Chondrocyte (in vitro differentiated cells): ENCODE data around the gene MED13L. TPM values are rescaled to one million over a fixed set of nuclear protein-coding genes. Genes with fewer than 3 reads are reported as not detected.

Source experiments
- DNase-seq: peaks from one replicate; pipeline ENCODE4 v3.0.0; 2021; ENCODE audit warnings: mixed read lengths, low spot score
- H3K27ac Mint-ChIP-seq: one replicate; pipeline ENCODE4 v1.8.0; 2021; ENCODE audit warnings: mild to moderate bottlenecking, moderate library complexity, mixed read lengths; ENCODE audit not compliant: unreplicated experiment
- H3K27me3 Mint-ChIP-seq: 2 replicates; pipeline ENCODE4 v1.8.0; 2021; ENCODE audit warnings: low read depth, mixed read lengths
- H3K36me3 Mint-ChIP-seq: 2 replicates; pipeline ENCODE4 v1.8.0; 2021; ENCODE audit warnings: low read depth, mixed read lengths
- H3K4me1 Mint-ChIP-seq: 2 replicates; pipeline ENCODE4 v1.8.0; 2021; ENCODE audit warnings: low read depth, mild to moderate bottlenecking, mixed read lengths
- H3K4me3 Mint-ChIP-seq: one replicate; pipeline ENCODE4 v1.8.0; 2021; ENCODE audit warnings: mild to moderate bottlenecking, moderate library complexity, mixed read lengths; ENCODE audit not compliant: unreplicated experiment
- H3K9me3 Mint-ChIP-seq: 2 replicates; pipeline ENCODE4 v1.8.0; 2021; ENCODE audit warnings: low read depth, mixed read lengths
- total RNA-seq: library from RNA; stranded (reverse); gene quantifications from 3 replicates; pipeline ENCODE4 v1.2.1, GENCODE V29; 2021
- TF ChIP-seq, protein P1 (sequence below): fragments of 200-600 bp; sonication (generic); IDR thresholded peaks from 2 replicates; pipeline ENCODE4 v1.5.0; 2021; ENCODE audit warnings: antibody characterized with exemption, mild to moderate bottlenecking, moderate library complexity

The MED13L gene
- total RNA-seq, 1 donor from 2014 or later = 162 TPM

DNA sequence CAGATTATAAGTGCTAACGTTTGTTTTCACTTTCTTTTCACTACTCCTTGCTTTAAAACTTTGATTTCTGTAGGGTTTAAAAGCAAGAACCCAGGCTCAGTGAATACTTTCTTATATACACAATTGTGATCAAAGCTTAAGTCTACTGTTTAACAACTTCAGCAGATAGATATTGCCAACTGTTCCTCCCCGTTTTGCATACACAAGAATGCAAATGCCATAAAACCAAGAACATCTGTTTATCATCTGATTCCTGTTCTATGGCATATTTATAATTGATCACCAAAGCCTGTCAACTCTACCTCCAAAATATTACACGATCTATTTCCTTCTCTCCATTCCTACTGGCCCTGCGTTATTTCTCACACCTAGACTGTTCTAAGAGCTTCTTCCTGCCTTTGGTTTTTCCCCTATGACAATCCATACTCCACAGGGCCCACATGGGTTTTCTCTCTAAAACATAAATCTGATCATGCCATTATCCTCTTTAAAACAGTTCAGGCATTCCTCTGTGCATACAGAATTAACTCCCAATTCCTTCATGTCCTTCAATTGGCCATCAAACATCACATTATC is 15.9 kb downstream of the MED13L start:
- Mint-ChIP-seq H3K36me3 (no peaks in the 10 kb centered on the region), H3K27me3 (no peaks in the 10 kb centered on the region), H3K4me3 (no peak overlapping the region), H3K4me1 (peaks cover 60% of the 10 kb centered on the region), H3K27ac (peak overlapping the region; percentile 58), H3K9me3 (no peaks in the 10 kb centered on the region)
- no peak for DNase-seq
- TF ChIP-seq, protein P1, sequence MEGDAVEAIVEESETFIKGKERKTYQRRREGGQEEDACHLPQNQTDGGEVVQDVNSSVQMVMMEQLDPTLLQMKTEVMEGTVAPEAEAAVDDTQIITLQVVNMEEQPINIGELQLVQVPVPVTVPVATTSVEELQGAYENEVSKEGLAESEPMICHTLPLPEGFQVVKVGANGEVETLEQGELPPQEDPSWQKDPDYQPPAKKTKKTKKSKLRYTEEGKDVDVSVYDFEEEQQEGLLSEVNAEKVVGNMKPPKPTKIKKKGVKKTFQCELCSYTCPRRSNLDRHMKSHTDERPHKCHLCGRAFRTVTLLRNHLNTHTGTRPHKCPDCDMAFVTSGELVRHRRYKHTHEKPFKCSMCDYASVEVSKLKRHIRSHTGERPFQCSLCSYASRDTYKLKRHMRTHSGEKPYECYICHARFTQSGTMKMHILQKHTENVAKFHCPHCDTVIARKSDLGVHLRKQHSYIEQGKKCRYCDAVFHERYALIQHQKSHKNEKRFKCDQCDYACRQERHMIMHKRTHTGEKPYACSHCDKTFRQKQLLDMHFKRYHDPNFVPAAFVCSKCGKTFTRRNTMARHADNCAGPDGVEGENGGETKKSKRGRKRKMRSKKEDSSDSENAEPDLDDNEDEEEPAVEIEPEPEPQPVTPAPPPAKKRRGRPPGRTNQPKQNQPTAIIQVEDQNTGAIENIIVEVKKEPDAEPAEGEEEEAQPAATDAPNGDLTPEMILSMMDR = no peak

DNA sequence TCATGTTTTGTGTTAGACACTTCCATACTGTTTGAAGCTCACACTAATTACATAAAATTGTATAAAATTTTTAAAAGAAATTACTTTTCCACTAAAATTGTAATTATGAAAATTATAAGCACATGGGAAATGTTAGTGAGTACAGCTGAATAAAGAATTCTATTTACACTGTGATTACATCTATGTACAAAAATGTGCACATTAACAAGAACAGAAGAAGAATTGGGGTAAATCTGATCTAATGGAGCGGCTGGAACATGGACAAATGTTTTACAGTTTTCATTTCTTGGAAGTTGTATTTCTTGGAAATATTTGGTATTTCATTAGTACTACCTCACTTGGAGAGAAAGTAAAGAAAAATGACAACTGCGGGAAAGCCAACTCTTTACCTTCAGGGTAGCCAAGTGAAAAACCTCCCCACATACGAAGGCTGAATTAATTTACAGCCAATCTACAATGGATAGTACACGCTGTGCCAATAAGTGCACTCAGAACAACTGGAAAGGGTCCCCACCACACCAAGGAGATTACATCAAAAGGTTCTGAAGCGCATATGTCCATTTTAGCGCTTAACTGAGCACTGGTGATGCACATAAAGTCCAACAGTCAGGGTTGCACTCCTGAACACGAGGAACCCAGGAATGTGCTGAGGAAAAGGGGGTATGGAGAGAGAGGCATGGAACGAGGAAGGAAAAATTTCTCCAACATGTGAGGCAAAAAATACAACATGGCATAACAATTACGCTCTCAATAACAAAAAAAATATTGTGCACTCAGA is 17.5 kb downstream of the MED13L start:
- no peaks in the 10 kb centered on the region for H3K27me3 Mint-ChIP-seq
- no peak for DNase-seq
- H3K9me3 Mint-ChIP-seq = no peaks in the 10 kb centered on the region
- TF ChIP-seq, protein P1 = no peak
- no peak overlapping the region for H3K4me3 Mint-ChIP-seq
- H3K36me3 Mint-ChIP-seq = no peaks in the 10 kb centered on the region
- H3K4me1 Mint-ChIP-seq = peaks cover 74% of the 10 kb centered on the region
- peak overlapping the region; percentile 70 for H3K27ac Mint-ChIP-seq

DNA sequence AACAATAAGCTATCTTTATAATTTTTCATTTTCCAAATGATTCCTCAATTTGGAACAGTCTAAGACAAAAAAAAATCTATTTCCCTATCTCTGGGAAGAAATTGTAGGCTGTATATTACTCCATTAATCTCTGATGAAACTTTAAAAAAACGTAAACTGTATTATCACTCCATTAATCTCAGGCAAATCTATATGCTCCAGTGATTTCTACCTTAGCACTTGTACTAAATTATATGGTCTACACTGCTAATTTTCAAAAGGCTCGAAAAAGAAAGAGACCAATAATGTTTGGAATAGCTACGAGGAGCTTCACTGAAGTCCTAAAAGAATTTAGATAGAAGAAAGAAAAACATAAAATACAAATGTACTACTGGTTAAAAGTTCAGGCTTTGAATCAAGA is 19.7 kb downstream of the MED13L start:
- no peak overlapping the region for H3K27ac Mint-ChIP-seq
- H3K4me3 Mint-ChIP-seq = no peak overlapping the region
- peaks cover 2% of the 10 kb centered on the region for H3K9me3 Mint-ChIP-seq
- no peak for DNase-seq
- TF ChIP-seq, protein P1 = no peak
- H3K27me3 Mint-ChIP-seq = no peaks in the 10 kb centered on the region
- peaks cover 88% of the 10 kb centered on the region for H3K4me1 Mint-ChIP-seq
- no peaks in the 10 kb centered on the region for H3K36me3 Mint-ChIP-seq

DNA sequence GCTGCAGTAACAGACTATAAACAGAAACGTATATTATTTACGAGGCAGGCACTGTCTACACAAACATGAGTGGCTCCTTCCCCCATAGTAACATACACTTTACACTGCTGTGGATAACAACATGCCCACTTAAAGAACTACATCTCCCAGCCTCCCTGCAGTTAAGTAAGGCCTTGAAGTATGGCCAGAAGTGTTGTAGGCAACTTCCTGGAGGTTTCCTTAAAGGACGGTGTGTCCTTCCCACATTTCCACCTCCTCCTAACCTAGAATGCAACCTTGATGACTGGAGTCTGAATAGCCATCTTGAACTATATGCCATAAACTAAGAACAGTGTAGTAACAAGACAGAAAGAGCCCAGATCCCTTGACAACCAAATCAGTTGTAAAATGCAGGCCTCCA is 20.3 kb downstream of the MED13L start:
- H3K4me1 Mint-ChIP-seq = peaks cover 88% of the 10 kb centered on the region
- TF ChIP-seq, protein P1 = no peak
- no peak for DNase-seq
- H3K4me3 Mint-ChIP-seq = no peak overlapping the region
- no peaks in the 10 kb centered on the region for H3K27me3 Mint-ChIP-seq
- H3K27ac Mint-ChIP-seq = peak overlapping the region; percentile 76
- H3K36me3 Mint-ChIP-seq = no peaks in the 10 kb centered on the region
- peaks cover 2% of the 10 kb centered on the region for H3K9me3 Mint-ChIP-seq

DNA sequence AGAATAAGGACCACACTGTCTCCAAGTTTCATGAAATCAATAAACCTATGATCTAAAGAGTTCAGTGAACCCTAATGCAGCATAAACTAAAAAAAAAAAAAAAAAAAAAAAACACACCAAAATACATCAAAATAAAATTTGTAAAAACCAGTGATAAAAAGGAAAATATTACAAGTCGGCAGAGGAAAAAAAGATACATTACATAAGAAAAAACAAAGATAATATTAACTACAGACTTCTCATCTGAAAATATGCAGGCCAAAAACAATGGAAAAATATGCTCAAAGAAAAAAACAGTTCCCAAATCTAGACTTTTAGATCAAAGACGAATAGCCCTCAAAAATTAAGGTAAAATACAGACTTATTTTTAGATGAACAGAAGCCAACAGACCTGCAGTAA is 27.6 kb downstream of the MED13L start:
- H3K36me3 Mint-ChIP-seq = peaks cover 4% of the 10 kb centered on the region
- H3K27ac Mint-ChIP-seq = no peak overlapping the region
- no peak for DNase-seq
- peaks cover 64% of the 10 kb centered on the region for H3K4me1 Mint-ChIP-seq
- H3K4me3 Mint-ChIP-seq = no peak overlapping the region
- TF ChIP-seq, protein P1 = no peak
- peaks cover 11% of the 10 kb centered on the region for H3K9me3 Mint-ChIP-seq
- H3K27me3 Mint-ChIP-seq = no peaks in the 10 kb centered on the region
